Panc1 (cell line): ENCODE measurements around the gene CARMIL1.

Source experiments
- POLR2AphosphoS5 ChIP-seq: IDR thresholded peaks from 2 replicates; pipeline ENCODE4 v1.6.1; 2012; ENCODE audit warnings: mild to moderate bottlenecking, low read depth, low read length, moderate library complexity
- TF ChIP-seq, protein P1 (sequence below): fragments of 450-650 bp; IDR thresholded peaks from 2 replicates; pipeline ENCODE4 v1.5.1; 2017; ENCODE audit warnings: mild to moderate bottlenecking
- TF ChIP-seq, protein P2 (sequence below), 2 experiments: IDR thresholded peaks; 2 replicates each; pipeline ENCODE4 v1.6.1; 2011 to 2012; ENCODE audit warnings: low read depth in 2 of 2, control low read depth in 1 of 2, low read length in 1 of 2, mild to moderate bottlenecking in 1 of 2, moderate library complexity in 1 of 2; ENCODE audit not compliant: insufficient read depth in 1 of 2

DNA sequence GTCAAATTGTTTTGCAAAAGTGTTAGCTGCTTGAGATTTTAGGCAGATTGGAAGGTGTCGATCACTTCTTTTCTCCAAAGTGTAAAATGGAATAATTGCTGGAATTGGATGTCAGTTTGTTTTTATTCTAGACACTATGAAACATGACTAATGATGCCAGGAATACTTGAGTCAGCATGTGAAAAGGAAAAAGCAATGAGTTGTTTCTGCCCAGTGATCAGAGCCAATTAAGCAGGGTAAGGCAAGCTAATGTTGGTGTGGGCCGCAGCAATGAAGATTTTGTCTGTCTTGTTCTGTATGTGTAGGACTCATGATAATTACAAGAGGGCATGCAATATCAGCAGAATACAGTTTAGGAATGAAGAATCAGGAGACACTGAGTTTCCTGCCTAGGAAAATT lies 110.3 kb downstream of the CARMIL1 start:
- TF ChIP-seq, protein P1, sequence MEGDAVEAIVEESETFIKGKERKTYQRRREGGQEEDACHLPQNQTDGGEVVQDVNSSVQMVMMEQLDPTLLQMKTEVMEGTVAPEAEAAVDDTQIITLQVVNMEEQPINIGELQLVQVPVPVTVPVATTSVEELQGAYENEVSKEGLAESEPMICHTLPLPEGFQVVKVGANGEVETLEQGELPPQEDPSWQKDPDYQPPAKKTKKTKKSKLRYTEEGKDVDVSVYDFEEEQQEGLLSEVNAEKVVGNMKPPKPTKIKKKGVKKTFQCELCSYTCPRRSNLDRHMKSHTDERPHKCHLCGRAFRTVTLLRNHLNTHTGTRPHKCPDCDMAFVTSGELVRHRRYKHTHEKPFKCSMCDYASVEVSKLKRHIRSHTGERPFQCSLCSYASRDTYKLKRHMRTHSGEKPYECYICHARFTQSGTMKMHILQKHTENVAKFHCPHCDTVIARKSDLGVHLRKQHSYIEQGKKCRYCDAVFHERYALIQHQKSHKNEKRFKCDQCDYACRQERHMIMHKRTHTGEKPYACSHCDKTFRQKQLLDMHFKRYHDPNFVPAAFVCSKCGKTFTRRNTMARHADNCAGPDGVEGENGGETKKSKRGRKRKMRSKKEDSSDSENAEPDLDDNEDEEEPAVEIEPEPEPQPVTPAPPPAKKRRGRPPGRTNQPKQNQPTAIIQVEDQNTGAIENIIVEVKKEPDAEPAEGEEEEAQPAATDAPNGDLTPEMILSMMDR = no peak
- TF ChIP-seq, protein P2, sequence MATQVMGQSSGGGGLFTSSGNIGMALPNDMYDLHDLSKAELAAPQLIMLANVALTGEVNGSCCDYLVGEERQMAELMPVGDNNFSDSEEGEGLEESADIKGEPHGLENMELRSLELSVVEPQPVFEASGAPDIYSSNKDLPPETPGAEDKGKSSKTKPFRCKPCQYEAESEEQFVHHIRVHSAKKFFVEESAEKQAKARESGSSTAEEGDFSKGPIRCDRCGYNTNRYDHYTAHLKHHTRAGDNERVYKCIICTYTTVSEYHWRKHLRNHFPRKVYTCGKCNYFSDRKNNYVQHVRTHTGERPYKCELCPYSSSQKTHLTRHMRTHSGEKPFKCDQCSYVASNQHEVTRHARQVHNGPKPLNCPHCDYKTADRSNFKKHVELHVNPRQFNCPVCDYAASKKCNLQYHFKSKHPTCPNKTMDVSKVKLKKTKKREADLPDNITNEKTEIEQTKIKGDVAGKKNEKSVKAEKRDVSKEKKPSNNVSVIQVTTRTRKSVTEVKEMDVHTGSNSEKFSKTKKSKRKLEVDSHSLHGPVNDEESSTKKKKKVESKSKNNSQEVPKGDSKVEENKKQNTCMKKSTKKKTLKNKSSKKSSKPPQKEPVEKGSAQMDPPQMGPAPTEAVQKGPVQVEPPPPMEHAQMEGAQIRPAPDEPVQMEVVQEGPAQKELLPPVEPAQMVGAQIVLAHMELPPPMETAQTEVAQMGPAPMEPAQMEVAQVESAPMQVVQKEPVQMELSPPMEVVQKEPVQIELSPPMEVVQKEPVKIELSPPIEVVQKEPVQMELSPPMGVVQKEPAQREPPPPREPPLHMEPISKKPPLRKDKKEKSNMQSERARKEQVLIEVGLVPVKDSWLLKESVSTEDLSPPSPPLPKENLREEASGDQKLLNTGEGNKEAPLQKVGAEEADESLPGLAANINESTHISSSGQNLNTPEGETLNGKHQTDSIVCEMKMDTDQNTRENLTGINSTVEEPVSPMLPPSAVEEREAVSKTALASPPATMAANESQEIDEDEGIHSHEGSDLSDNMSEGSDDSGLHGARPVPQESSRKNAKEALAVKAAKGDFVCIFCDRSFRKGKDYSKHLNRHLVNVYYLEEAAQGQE (IDR thresholded peaks at IDR 0.05; ENCODE audit: insufficient read depth in 1 of 2, low read depth in 2 of 2, low read length in 1 of 2) = no peak
- no peak for TF ChIP-seq POLR2AphosphoS5
